ENCODE data around the gene WHAMM.
"Not testable (repeated sequence)": the region's sequence is repeated elsewhere in the genome, so short reads cannot be mapped to it uniquely, and the experiment has no call there.

WHAMM gene

GRCh38 chr15:82809308-82810060 lies at the start of gene WHAMM:
Gene WHAMM (plus strand): TSS chr15:82809628. CDS start chr15:82809727, 99 bp downstream.
- DNase-seq (ENCODE audit: extremely low read depth, low read depth) = peak; percentile 97
- TF ChIP-seq CTCF (IDR thresholded peaks at IDR 0.05; ENCODE audit: low read depth, low read length) = no peak

- DNase-seq (ENCODE audit: extremely low read depth, low read depth) = no peak
- TF ChIP-seq CTCF (IDR thresholded peaks at IDR 0.05; ENCODE audit: low read depth, low read length) = no peak
Measured at GRCh38 chr15:82763361-82764116, 45.9 kb upstream of the WHAMM start.

- no peak for DNase-seq (ENCODE audit: extremely low read depth, low read depth)
- no peak for TF ChIP-seq CTCF (IDR thresholded peaks at IDR 0.05; ENCODE audit: low read depth, low read length)
Measured at GRCh38 chr15:82764117-82764490, 45.3 kb upstream of the WHAMM start.

GRCh38 chr15:82764740-82765139 lies 44.7 kb upstream of the WHAMM start:
- no peak for TF ChIP-seq CTCF (IDR thresholded peaks at IDR 0.05; ENCODE audit: low read depth, low read length)
- DNase-seq (ENCODE audit: extremely low read depth, low read depth) = no peak

GRCh38 chr15:82766201-82766600 lies 43.2 kb upstream of the WHAMM start:
- not testable (repeated sequence) for DNase-seq (ENCODE audit: extremely low read depth, low read depth)

GRCh38 chr15:82767163-82767829 lies 42.1 kb upstream of the WHAMM start:
- TF ChIP-seq CTCF (IDR thresholded peaks at IDR 0.05; ENCODE audit: low read depth, low read length) = no peak
- no peak for DNase-seq (ENCODE audit: extremely low read depth, low read depth)

GRCh38 chr15:82768414-82769054 lies 40.9 kb upstream of the WHAMM start:
- no peak for DNase-seq (ENCODE audit: extremely low read depth, low read depth)

More at GRCh38 chr15:82768414-82769054, 40.9 kb upstream of the WHAMM start:
- TF ChIP-seq CTCF (IDR thresholded peaks at IDR 0.05; ENCODE audit: low read depth, low read length) = no peak

Measured in AG09319 (cell line).